Right ventricle myocardium superior (tissue), 1 donor: ENCODE results near the gene PRR29. TPM values are rescaled to one million over a fixed set of nuclear protein-coding genes. Genes with fewer than 3 reads are reported as not detected.
A peak's percentile ranks its signal among the peaks of the same experiment; 100 is the strongest.
"Not testable (repeated sequence)": the region's sequence is repeated elsewhere in the genome, so short reads cannot be mapped to it uniquely, and the experiment has no call there.

ENCODE experiments used
- ATAC-seq: fragments of 200-7000 bp; cut with Tn5 transposase; one replicate; pipeline ENCODE4 v1.9.1; 2020; ENCODE audit warnings: mild to moderate bottlenecking; ENCODE audit not compliant: poor library complexity
- DNase-seq: peaks from one replicate; pipeline ENCODE4 v3.0.0-alpha.2; 2020
- intact Hi-C: fragments of 100-400 bp; cut with DNase I; formaldehyde crosslinking; loops from one replicate; pipeline ENCODE4 v1.11.2; 2022
- total RNA-seq: library from RNA; stranded (reverse); fragmentation: NEBNext Ultra II Directional; extraction: Animal tissue kit (Norgen Biotek cat#: 25700); gene quantifications from one replicate; pipeline ENCODE4 v1.2.1, GENCODE V29; 2021
- donor health status: DM: no; HTN: yes; CAD: no; lungs with severe emphysema.

Gene PRR29
- total RNA-seq, 1 donor from 2014 or later: 0.30 TPM

GRCh38 chr17:63973247-63973646 lies 24.9 kb upstream of the PRR29 start:
- ATAC-seq (no peak), DNase-seq (no peak)
- intact Hi-C loops: no loop called here

- no peak for ATAC-seq
- intact Hi-C loops: no loop called here
Measured at GRCh38 chr17:63973930-63974593, 24.1 kb upstream of the PRR29 start.

GRCh38 chr17:63974594-63975192 lies 23.5 kb upstream of the PRR29 start:
- intact Hi-C loops: no loop called here
- ATAC-seq (no peak), DNase-seq (no peak)

More at GRCh38 chr17:63973930-63974593, 24.1 kb upstream of the PRR29 start:
- no peak for DNase-seq

- intact Hi-C loops: no loop called here
- no peak for ATAC-seq
- no peak for DNase-seq
Measured at GRCh38 chr17:63975541-63976092, 22.5 kb upstream of the PRR29 start.

GRCh38 chr17:63976702-63977101 lies 21.4 kb upstream of the PRR29 start:
- intact Hi-C loops: no loop called here
- peak; percentile 30 for ATAC-seq
- DNase-seq: no peak

GRCh38 chr17:63978272-63979200 lies 19.6 kb upstream of the PRR29 start:
- DNase-seq (no peak), ATAC-seq (no peak)
- intact Hi-C loops: no loop called here

- DNase-seq, ATAC-seq, intact Hi-C loops: not testable (repeated sequence)
Measured at GRCh38 chr17:63982641-63983040, 15.5 kb upstream of the PRR29 start.

- ATAC-seq (peak; percentile 40), DNase-seq (peak; percentile 67)
- intact Hi-C loops: no loop called here
Measured at GRCh38 chr17:63983320-63983719, 14.8 kb upstream of the PRR29 start.

- DNase-seq: no peak
- no peak for ATAC-seq
- intact Hi-C loops: no loop called here
Measured at GRCh38 chr17:63984236-63984635, 13.9 kb upstream of the PRR29 start.

- intact Hi-C loops: loop anchor here (5.0 kb wide), 1 partner anchor 58 kb away; no protein-coding TSS in a partner anchor
- ATAC-seq (peak; percentile 63), DNase-seq (no peak)
Measured at GRCh38 chr17:63984651-63985386, 13.3 kb upstream of the PRR29 start.

GRCh38 chr17:63985387-63986140 lies 12.6 kb upstream of the PRR29 start:
- DNase-seq (peak; percentile 31), ATAC-seq (no peak)
- intact Hi-C loops: loop anchor here (5.0 kb wide), 1 partner anchor 58 kb away; no protein-coding TSS in a partner anchor

- ATAC-seq (no peak), DNase-seq (peak; percentile 34)
- intact Hi-C loops: loop anchor here (5.0 kb wide), 1 partner anchor 60 kb away; no protein-coding TSS in a partner anchor
Measured at GRCh38 chr17:63986821-63987220, 11.3 kb upstream of the PRR29 start.

- ATAC-seq (no peak), DNase-seq (peak; percentile 47)
- intact Hi-C loops: loop anchor here (5.0 kb wide), 1 partner anchor 60 kb away; no protein-coding TSS in a partner anchor
Measured at GRCh38 chr17:63987221-63988126, 10.7 kb upstream of the PRR29 start.

- intact Hi-C loops: loop anchor here (5.0 kb wide), 1 partner anchor 61 kb away; no protein-coding TSS in a partner anchor
Measured at GRCh38 chr17:63988127-63988478, 10.0 kb upstream of the PRR29 start.

GRCh38 chr17:63988741-63989621 lies 9.2 kb upstream of the PRR29 start:
- DNase-seq (peak; percentile 39), ATAC-seq (no peak)
- intact Hi-C loops: loop anchor here (5.0 kb wide), 1 partner anchor 62 kb away; no protein-coding TSS in a partner anchor

More at GRCh38 chr17:63988127-63988478, 10.0 kb upstream of the PRR29 start:
- DNase-seq (peak; percentile 18), ATAC-seq (no peak)
